GM23248 (cell line): Measurements from ENCODE around the gene SLC35A3. TPM values are rescaled to one million over a fixed set of nuclear protein-coding genes. Genes with fewer than 3 reads are reported as not detected.

Source experiments
- DNase-seq: peaks from one replicate; pipeline ENCODE4 v3.0.0-alpha.2; 2015
- H2AFZ ChIP-seq: fragments of 200-600 bp; sonication (generic); 2 replicates; pipeline ENCODE4 v1.6.1; 2016; ENCODE audit warnings: antibody characterized with exemption
- H3F3A ChIP-seq: fragments of 200-600 bp; sonication (generic); 2 replicates; pipeline ENCODE4 v1.6.1; 2016; ENCODE audit warnings: mild to moderate bottlenecking, antibody characterized with exemption, mixed run types; ENCODE audit not compliant: insufficient read depth
- H3K27ac ChIP-seq: fragments of 200-600 bp; sonication (generic); 2 replicates; pipeline ENCODE4 v1.5.1; 2016; ENCODE audit warnings: mild to moderate bottlenecking
- H3K27me3 ChIP-seq: fragments of 200-600 bp; sonication (generic); replicated peaks from 2 replicates; pipeline ENCODE4 v1.6.1; 2016; ENCODE audit warnings: mild to moderate bottlenecking; ENCODE audit not compliant: insufficient read depth
- H3K36me3 ChIP-seq: fragments of 200-600 bp; sonication (generic); 2 replicates; pipeline ENCODE4 v1.6.1; 2016; ENCODE audit warnings: low read depth, mild to moderate bottlenecking
- H3K4me1 ChIP-seq: fragments of 200-600 bp; sonication (generic); 2 replicates; pipeline ENCODE4 v1.6.1; 2016; ENCODE audit warnings: mild to moderate bottlenecking; ENCODE audit not compliant: insufficient read depth
- H3K4me2 ChIP-seq: fragments of 200-600 bp; sonication (generic); one replicate; pipeline ENCODE4 v1.6.1; 2016; ENCODE audit warnings: mild to moderate bottlenecking; ENCODE audit not compliant: unreplicated experiment
- H3K4me3 ChIP-seq: fragments of 200-600 bp; sonication (generic); 2 replicates; pipeline ENCODE4 v1.5.1; 2016; ENCODE audit warnings: mild to moderate bottlenecking
- H3K79me2 ChIP-seq: fragments of 200-600 bp; sonication (generic); 2 replicates; pipeline ENCODE4 v1.6.1; 2016; ENCODE audit warnings: mild to moderate bottlenecking; ENCODE audit not compliant: insufficient read depth
- H3K9ac ChIP-seq: fragments of 200-600 bp; sonication (generic); 2 replicates; pipeline ENCODE4 v1.6.1; 2016; ENCODE audit warnings: mild to moderate bottlenecking
- H3K9me2 ChIP-seq: fragments of 200-600 bp; sonication (generic); 2 replicates; pipeline ENCODE4 v1.6.1; 2016; ENCODE audit warnings: mixed run types, mild to moderate bottlenecking, moderate library complexity; ENCODE audit not compliant: insufficient read depth
- H3K9me3 ChIP-seq: fragments of 200-600 bp; sonication (generic); one replicate; pipeline ENCODE4 v1.6.1; 2017; ENCODE audit warnings: low read depth
- H4K20me1 ChIP-seq: fragments of 200-600 bp; sonication (generic); 2 replicates; pipeline ENCODE4 v1.6.0; 2016; ENCODE audit not compliant: insufficient read depth
- EZH2 ChIP-seq: fragments of 200-600 bp; sonication (generic); IDR thresholded peaks from 2 replicates; pipeline ENCODE4 v1.6.1; 2018; ENCODE audit warnings: antibody characterized with exemption, mild to moderate bottlenecking; ENCODE audit not compliant: insufficient read depth, poor library complexity, severe bottlenecking
- EZH2phosphoT487 ChIP-seq: fragments of 200-600 bp; sonication (generic); IDR thresholded peaks from 2 replicates; pipeline ENCODE4 v1.6.1; 2018; ENCODE audit warnings: antibody characterized with exemption, moderate library complexity, mild to moderate bottlenecking, low read depth; ENCODE audit not compliant: insufficient read depth
- WGBS, 2 experiments: methylation state at CpG; one replicate each; pipeline ENCODE4 v1.1.6; 2015 to 2017; ENCODE audit warnings: low lambda C conversion rate in 2 of 2, low coverage in 1 of 2; ENCODE audit errors: missing lambda C conversion rate in 2 of 2; 5-methylcytosine and 5-hydroxymethylcytosine counted together
- in situ Hi-C: fragments of 300-500 bp; cut with MboI; formaldehyde crosslinking; loops from 2 replicates; pipeline ENCODE4 v1.15.0; 2020
- polyA plus RNA-seq: library from polyadenylated mRNA; unstranded; fragments of >200 nt; fragmentation: Nextera tagmentation; extraction: Ambion mirVana; gene quantifications from 2 replicates; pipeline ENCODE4 v1.2.1, GENCODE V29; 2016
- total RNA-seq: library from RNA; depleted of rRNA; stranded (reverse); fragments of >200 nt; shearing (Covaris generic); gene quantifications from 2 replicates; pipeline ENCODE4 v1.2.3, GENCODE V29; 2014

The SLC35A3 gene
- total and polyA plus RNA-seq, 2 experiments from 2014 or later: 30.7 to 46.0 TPM

- Histone ChIP-seq H3K4me2 (no peak overlapping the region), H3K9me3 (no peaks in the 10 kb centered on the region), H3K27ac (no peak overlapping the region), H2AFZ (no peak overlapping the region), H3K9me2 (no peaks in the 10 kb centered on the region), H4K20me1 (0 out of 2 replicates have a peak, but pooled peaks cover 6% of the 10 kb centered on the region), H3K79me2 (peaks cover 100% of the 10 kb centered on the region), H3F3A (no peaks in the 10 kb centered on the region), H3K27me3 (no peaks in the 10 kb centered on the region), H3K4me1 (0 out of 2 replicates have a peak, but pooled peaks cover 5% of the 10 kb centered on the region), H3K36me3 (0 out of 2 replicates have a peak, but pooled peaks cover 5% of the 10 kb centered on the region), H3K9ac (no peak overlapping the region), H3K4me3 (no peak overlapping the region)
- 97 to 99% methylated on average over 4 of the region's 4 CpGs for WGBS, 2 experiments
- in situ Hi-C loops: no loop called here
- TF ChIP-seq EZH2: no peak
- no peak for TF ChIP-seq EZH2phosphoT487
- DNase-seq: no peak
Observed at GRCh38 chr1:100050139-100050538, 80.3 kb downstream of the SLC35A3 start.

- H4K20me1 ChIP-seq: 0 out of 2 replicates have a peak, but pooled peaks cover 6% of the 10 kb centered on the region
- no peak overlapping the region for H3K27ac ChIP-seq
- no peaks in the 10 kb centered on the region for H3K9me2 ChIP-seq
- H3K79me2 ChIP-seq: peaks cover 99% of the 10 kb centered on the region
- H3K36me3 ChIP-seq: 0 out of 2 replicates have a peak, but pooled peaks cover 5% of the 10 kb centered on the region
- in situ Hi-C loops: no loop called here
- H2AFZ ChIP-seq: no peak overlapping the region
- no peaks in the 10 kb centered on the region for H3K9me3 ChIP-seq
- 0 out of 2 replicates have a peak, but pooled peaks cover 5% of the 10 kb centered on the region for H3K4me1 ChIP-seq
- no peak overlapping the region for H3K9ac ChIP-seq
- no peaks in the 10 kb centered on the region for H3F3A ChIP-seq
- DNase-seq: no peak
- TF ChIP-seq EZH2: no peak
- no peak for TF ChIP-seq EZH2phosphoT487
- H3K27me3 ChIP-seq: no peaks in the 10 kb centered on the region
- no peak overlapping the region for H3K4me2 ChIP-seq
- H3K4me3 ChIP-seq: no peak overlapping the region
- WGBS, 2 experiments: 74 to 75% methylated on average over 4 of the region's 4 CpGs
Observed at GRCh38 chr1:100051401-100051800, 81.6 kb downstream of the SLC35A3 start.

GRCh38 chr1:100051893-100052292 lies 82.1 kb downstream of the SLC35A3 start:
- H3K9ac ChIP-seq: no peak overlapping the region
- 0 out of 2 replicates have a peak, but pooled peaks cover 6% of the 10 kb centered on the region for H4K20me1 ChIP-seq
- in situ Hi-C loops: no loop called here

GRCh38 chr1:100053119-100053518 lies 83.3 kb downstream of the SLC35A3 start:
- Histone ChIP-seq H4K20me1 (no peaks in the 10 kb centered on the region), H3K9me3 (no peaks in the 10 kb centered on the region), H3K4me3 (no peak overlapping the region), H3K79me2 (peaks cover 99% of the 10 kb centered on the region), H3K36me3 (0 out of 2 replicates have a peak, but pooled peaks cover 5% of the 10 kb centered on the region), H3K4me1 (0 out of 2 replicates have a peak, but pooled peaks cover 5% of the 10 kb centered on the region), H3K9ac (no peak overlapping the region), H3K9me2 (no peaks in the 10 kb centered on the region), H3K27ac (no peak overlapping the region), H3K4me2 (no peak overlapping the region), H3F3A (no peaks in the 10 kb centered on the region), H3K27me3 (no peaks in the 10 kb centered on the region), H2AFZ (no peak overlapping the region)
- in situ Hi-C loops: no loop called here
- no peak for DNase-seq
- no peak for TF ChIP-seq EZH2phosphoT487

More at GRCh38 chr1:100051893-100052292, 82.1 kb downstream of the SLC35A3 start:
- Histone ChIP-seq H3K4me3 (no peak overlapping the region), H3K27me3 (no peaks in the 10 kb centered on the region), H3K79me2 (peaks cover 99% of the 10 kb centered on the region), H3K9me2 (no peaks in the 10 kb centered on the region), H3K9me3 (no peaks in the 10 kb centered on the region), H3K4me2 (no peak overlapping the region), H3K4me1 (0 out of 2 replicates have a peak, but pooled peaks cover 5% of the 10 kb centered on the region), H3K27ac (no peak overlapping the region), H3F3A (no peaks in the 10 kb centered on the region), H2AFZ (no peak overlapping the region), H3K36me3 (0 out of 2 replicates have a peak, but pooled peaks cover 5% of the 10 kb centered on the region)
- TF ChIP-seq EZH2 (no peak), EZH2phosphoT487 (no peak)
- DNase-seq: no peak
- WGBS, 2 experiments: 94 to 100% methylated on average over 1 of the region's 1 CpG

GRCh38 chr1:100053727-100054126 lies 83.9 kb downstream of the SLC35A3 start:
- Histone ChIP-seq H2AFZ (no peak overlapping the region), H3F3A (no peaks in the 10 kb centered on the region), H3K27ac (no peak overlapping the region), H3K9me2 (no peaks in the 10 kb centered on the region), H4K20me1 (no peaks in the 10 kb centered on the region), H3K79me2 (peaks cover 99% of the 10 kb centered on the region), H3K9me3 (no peaks in the 10 kb centered on the region), H3K27me3 (no peaks in the 10 kb centered on the region), H3K9ac (no peak overlapping the region), H3K4me1 (0 out of 2 replicates have a peak, but pooled peaks cover 5% of the 10 kb centered on the region), H3K36me3 (0 out of 2 replicates have a peak, but pooled peaks cover 5% of the 10 kb centered on the region), H3K4me3 (no peak overlapping the region), H3K4me2 (no peak overlapping the region)
- no peak for TF ChIP-seq EZH2phosphoT487
- TF ChIP-seq EZH2: no peak
- no peak for DNase-seq
- in situ Hi-C loops: no loop called here
- 95 to 100% methylated on average over 4 of the region's 4 CpGs for WGBS, 2 experiments
